ENCODE results near the gene SLC25A25.

DNA sequence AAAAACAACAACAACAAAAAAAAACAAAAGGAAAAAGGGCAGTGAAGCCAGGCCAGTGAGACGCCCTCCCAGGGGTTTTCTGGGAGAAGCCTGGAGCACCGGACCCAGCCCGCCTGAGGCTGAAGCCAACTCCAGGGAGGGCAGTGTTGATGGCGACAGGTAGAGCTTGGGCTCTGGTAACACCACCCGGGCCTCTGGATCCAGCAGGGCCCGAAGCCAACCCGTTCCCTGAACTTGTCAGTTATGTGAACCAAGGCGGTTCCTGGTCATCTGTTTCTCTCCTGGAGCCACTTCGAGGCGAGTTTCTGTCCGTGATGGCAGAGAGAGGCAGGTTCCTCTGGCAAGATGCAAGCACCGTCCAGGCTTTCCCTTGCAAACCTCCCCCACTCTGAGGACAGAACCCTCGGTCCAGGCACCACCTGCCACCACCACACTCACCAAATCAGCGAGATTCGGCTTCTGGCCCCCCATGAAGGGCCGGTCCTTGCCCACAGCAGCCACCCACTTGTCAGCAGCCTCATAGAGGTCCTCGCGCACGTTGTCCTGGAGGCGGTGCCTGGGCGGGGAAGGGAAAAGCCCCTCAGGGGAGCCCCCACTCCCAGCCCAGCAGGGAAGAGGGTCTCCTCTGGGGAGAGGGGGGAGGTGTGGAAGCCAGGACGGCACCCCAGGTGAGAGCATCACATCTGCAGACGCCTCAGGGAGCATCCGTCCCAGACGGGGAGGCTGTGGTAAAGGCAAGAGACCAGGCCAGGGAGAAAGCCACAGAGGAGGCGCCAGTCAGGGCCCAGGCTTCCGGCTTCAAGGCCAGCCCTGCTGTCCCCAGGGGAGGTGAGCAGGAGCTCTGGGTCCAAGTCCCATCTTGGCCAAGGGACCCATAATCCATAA is 54.1 kb downstream of the SLC25A25 start:
- TF ChIP-seq, protein P1, sequence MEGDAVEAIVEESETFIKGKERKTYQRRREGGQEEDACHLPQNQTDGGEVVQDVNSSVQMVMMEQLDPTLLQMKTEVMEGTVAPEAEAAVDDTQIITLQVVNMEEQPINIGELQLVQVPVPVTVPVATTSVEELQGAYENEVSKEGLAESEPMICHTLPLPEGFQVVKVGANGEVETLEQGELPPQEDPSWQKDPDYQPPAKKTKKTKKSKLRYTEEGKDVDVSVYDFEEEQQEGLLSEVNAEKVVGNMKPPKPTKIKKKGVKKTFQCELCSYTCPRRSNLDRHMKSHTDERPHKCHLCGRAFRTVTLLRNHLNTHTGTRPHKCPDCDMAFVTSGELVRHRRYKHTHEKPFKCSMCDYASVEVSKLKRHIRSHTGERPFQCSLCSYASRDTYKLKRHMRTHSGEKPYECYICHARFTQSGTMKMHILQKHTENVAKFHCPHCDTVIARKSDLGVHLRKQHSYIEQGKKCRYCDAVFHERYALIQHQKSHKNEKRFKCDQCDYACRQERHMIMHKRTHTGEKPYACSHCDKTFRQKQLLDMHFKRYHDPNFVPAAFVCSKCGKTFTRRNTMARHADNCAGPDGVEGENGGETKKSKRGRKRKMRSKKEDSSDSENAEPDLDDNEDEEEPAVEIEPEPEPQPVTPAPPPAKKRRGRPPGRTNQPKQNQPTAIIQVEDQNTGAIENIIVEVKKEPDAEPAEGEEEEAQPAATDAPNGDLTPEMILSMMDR (IDR thresholded peaks at IDR 0.05), result no peak
- TF ChIP-seq POLR2AphosphoS5 (IDR thresholded peaks at IDR 0.05; ENCODE audit: low read depth, low read length), result no peak
- no peak for TF ChIP-seq SIN3A (IDR thresholded peaks at IDR 0.05; ENCODE audit: borderline replicate concordance, insufficient read depth, low read depth, low read length)
- TF ChIP-seq, protein P2, sequence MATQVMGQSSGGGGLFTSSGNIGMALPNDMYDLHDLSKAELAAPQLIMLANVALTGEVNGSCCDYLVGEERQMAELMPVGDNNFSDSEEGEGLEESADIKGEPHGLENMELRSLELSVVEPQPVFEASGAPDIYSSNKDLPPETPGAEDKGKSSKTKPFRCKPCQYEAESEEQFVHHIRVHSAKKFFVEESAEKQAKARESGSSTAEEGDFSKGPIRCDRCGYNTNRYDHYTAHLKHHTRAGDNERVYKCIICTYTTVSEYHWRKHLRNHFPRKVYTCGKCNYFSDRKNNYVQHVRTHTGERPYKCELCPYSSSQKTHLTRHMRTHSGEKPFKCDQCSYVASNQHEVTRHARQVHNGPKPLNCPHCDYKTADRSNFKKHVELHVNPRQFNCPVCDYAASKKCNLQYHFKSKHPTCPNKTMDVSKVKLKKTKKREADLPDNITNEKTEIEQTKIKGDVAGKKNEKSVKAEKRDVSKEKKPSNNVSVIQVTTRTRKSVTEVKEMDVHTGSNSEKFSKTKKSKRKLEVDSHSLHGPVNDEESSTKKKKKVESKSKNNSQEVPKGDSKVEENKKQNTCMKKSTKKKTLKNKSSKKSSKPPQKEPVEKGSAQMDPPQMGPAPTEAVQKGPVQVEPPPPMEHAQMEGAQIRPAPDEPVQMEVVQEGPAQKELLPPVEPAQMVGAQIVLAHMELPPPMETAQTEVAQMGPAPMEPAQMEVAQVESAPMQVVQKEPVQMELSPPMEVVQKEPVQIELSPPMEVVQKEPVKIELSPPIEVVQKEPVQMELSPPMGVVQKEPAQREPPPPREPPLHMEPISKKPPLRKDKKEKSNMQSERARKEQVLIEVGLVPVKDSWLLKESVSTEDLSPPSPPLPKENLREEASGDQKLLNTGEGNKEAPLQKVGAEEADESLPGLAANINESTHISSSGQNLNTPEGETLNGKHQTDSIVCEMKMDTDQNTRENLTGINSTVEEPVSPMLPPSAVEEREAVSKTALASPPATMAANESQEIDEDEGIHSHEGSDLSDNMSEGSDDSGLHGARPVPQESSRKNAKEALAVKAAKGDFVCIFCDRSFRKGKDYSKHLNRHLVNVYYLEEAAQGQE (IDR thresholded peaks at IDR 0.05; ENCODE audit: insufficient read depth in 1 of 2, low read depth in 2 of 2, low read length in 1 of 2), result no peak
